ENCODE results near the gene GSTA2.

DNA sequence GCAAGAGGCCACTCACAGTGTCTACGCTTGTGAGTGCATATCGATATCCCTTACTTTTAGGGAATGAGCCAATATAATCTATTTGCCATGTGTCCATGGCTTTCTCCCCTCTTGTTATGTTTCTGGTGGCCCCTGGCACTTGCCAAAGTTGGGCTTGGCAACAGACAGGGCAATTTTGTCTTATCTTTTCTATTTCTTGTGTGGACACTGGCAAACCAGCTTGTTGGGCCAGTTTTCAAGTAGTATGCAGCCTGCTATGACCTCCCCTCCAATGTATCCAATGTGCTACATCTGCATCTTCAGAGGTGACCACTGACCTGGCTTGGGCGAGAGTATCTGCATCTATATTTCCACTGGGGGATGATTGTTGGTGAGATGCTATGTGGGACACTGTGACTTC, 29.2 kb downstream of the GSTA2 start:
- TF ChIP-seq, protein P1, sequence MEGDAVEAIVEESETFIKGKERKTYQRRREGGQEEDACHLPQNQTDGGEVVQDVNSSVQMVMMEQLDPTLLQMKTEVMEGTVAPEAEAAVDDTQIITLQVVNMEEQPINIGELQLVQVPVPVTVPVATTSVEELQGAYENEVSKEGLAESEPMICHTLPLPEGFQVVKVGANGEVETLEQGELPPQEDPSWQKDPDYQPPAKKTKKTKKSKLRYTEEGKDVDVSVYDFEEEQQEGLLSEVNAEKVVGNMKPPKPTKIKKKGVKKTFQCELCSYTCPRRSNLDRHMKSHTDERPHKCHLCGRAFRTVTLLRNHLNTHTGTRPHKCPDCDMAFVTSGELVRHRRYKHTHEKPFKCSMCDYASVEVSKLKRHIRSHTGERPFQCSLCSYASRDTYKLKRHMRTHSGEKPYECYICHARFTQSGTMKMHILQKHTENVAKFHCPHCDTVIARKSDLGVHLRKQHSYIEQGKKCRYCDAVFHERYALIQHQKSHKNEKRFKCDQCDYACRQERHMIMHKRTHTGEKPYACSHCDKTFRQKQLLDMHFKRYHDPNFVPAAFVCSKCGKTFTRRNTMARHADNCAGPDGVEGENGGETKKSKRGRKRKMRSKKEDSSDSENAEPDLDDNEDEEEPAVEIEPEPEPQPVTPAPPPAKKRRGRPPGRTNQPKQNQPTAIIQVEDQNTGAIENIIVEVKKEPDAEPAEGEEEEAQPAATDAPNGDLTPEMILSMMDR (IDR thresholded peaks at IDR 0.05; ENCODE audit: poor library complexity, severe bottlenecking) = no peak
- TF ChIP-seq RAD21 (conservative IDR thresholded peaks at IDR 0.05) = no peak
- no peak for TF ChIP-seq REST (IDR thresholded peaks at IDR 0.05; ENCODE audit: borderline replicate concordance)
- TF ChIP-seq EZH2 (IDR thresholded peaks at IDR 0.05; ENCODE audit: borderline replicate concordance, insufficient read depth, low read length, poor library complexity, severe bottlenecking) = no peak

All from neural cell (in vitro differentiated cells).